Limb (tissue), 2 donors: ENCODE results near the gene ITGA2B.
"Not testable (repeated sequence)": the region's sequence is repeated elsewhere in the genome, so short reads cannot be mapped to it uniquely, and the experiment has no call there.

Experiments
- DNase-seq, 2 donors: peaks; one replicate each; pipeline ENCODE4 v3.0.0-alpha.2; 2016; ENCODE audit errors: extremely low spot score in 2 of 2

The ITGA2B gene

DNA sequence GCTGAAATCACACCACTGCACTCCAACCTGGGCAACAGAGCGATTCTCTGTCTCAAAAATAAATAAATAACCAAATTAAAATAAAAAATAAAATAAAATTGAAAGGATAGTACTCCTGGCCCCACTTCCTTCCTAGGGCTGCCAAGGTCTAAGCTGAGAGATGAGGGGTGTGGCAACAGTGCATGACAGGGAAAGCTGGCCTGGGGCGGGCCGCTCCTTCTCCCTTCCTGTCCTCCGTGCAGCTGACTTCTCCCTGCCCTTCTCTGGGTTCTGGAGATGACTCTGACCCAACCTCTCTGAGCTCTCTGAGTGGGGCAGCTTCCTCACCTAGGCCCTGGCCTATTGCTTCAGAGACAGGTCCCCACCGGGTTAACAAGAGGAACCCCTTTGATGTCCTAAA is 56.1 kb downstream of the ITGA2B start:
- DNase-seq: no peak

DNA sequence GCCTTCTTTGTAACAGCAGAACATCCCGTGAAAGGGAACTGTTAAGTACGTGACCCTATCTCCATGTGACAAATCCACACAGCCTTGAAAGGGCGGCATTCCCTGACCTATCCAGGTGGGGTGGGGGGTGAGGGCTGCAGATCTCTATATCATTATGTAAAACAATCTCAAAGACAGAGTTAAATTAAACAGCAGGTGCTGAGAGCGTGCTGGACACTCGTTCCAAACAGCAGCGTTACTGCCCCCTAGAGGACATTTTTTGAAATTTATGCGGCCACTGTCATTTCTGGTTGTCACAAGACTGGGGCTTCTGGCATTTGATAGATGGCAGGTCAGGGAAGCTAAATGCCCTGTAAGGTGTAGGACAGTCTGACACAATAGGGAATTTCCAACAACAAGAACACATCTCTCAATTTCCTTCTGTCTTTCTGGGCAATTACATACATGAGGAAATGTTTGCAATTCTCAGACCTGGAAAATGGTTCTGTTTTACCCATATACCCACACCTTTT is 58.1 kb downstream of the ITGA2B start:
- DNase-seq: peak; percentile 73 to 77

DNA sequence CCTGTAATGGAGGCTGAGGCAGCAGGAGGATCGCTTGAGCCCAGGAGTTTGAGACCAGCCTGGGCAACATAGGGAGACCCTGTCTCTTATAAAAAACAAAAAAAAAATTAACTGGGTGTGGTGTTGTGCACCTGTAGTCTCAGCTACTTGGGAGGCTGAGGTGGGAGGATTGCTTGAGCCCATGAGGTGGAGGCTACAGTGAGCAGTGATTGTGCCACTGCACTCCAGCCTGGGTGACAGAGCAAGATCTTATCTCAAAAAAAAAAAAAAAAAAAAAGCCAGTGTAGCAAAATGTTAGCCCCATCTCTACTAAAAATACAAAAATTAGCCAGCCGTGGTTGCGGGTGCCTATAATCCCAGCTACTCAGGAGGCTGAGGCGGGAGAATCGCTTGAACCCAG is 59.2 kb downstream of the ITGA2B start:
- DNase-seq: not testable (repeated sequence)

DNA sequence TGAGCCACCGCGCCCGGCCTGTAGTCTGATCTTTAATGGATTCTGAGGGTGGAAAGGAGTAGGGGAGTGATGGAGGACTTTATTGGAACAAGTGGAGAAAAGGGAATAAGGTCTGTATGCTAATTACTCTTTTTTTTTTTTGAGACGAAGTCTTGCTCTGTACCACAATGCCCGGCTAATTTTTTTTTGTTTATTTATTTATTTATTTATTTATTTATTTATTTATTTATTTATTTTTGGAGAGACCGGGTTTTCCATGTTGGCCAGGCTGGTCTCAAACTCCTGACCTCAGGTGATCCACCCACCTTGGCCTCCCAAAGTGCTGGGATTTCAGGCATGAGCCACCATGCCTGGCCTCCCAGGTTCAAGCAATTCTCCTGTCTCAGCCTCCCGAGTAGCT is 59.9 kb downstream of the ITGA2B start:
- not testable (repeated sequence) for DNase-seq

DNA sequence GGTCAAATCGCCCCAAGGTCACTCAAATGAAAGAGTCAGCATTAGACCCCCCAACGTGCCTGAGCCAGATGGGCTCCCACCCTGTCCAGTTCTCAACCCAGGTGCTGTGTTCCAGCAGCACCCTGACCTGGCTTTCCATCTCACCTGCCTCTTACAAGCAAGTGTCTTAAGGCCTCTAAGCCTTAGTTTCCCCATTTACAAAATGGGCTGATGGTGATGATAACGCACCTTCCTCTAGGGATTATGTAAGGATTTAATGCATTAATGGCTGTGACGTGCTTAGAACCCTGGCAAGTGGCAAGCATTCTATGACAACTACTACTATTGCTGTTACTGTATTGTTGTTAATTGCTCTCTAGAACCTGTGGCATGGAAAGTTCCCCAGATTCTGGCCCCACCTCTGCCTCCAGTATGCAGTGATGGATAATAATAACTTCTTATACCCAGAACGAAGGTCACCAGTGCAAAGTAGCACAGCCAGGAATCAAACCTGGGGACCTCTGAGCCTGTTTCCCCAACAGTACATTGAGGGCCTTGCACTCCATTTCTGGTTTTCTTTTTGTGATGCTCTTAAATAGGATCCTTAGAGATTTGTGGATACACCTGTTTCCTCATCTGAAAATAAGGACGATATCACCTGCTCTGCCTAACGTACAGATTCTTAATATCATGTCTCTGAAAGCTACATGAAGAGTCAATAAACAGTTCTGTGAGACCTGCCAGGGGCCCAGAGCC is 61.6 kb downstream of the ITGA2B start:
- no peak for DNase-seq

DNA sequence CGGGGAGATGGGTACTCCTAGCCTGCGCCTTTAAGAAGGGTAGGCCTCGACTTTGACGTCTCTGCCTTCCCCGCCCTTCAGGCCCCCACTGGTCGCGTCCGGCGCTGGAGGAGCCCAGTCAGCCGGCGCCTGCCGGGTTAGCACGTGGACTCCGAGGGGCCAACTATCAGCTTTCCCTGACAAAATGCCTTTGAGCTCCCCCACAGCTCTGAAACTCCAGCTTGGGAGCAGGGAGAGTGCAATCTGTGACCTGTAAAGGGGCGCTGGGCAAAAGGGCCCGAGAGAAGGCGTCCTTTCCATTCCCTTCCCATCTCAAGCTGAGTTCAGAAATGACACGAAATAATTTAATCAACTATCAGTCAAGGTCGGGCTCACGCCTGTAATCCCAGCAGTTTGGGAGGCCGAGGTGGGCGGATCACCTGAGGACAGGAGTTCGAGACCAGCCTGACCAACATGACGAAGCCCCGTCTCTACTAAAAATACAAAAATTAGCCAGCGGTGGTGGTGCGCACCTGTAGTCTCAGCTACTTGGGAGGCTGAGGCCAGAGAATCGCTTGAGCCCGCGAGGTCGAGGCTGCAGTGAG is 62.5 kb downstream of the ITGA2B start:
- DNase-seq: peak; percentile 95 to 97

DNA sequence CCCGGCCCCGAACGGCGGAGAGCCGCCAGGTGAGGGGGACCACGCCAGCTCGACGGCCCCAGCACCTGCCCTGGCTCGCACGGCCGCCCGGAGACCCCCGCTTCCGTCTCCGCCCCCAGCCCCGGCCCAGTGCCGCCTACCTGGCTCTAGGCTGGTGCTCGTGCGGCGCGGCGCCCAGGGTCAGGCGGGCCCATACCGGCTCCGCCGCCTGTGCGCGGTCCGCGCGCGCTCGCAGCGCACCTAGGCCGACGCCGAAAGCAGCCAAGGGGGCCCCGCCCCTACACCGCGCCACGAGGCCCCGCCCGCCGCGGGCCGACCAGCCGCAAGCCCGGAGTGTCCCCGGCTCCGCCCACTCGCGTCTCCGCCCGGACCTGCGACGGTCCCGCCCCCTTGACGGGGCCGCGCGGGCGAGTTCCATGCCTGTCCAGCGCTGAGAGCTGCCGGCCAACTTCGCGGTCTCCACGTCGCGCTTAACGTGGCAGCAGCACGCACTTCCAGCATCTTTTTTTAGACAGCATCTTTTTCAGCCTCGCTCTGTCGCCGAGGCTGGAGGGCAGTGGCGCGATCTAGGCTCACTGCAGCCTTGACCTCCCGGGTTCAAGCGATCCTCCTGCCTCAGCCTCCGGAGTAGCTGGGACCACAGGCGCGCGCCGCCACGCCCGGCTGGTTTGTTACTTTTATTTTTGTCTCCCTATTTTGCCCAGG is 64.7 kb downstream of the ITGA2B start, which contains the start of gene SLC25A39:
Gene SLC25A39, minus strand, starts transcription at position 253 of the 705 bp plus-strand sequence. CDS start 1,261 bp downstream, outside the sequence.
- peak; percentile 90 to 98 for DNase-seq

DNA sequence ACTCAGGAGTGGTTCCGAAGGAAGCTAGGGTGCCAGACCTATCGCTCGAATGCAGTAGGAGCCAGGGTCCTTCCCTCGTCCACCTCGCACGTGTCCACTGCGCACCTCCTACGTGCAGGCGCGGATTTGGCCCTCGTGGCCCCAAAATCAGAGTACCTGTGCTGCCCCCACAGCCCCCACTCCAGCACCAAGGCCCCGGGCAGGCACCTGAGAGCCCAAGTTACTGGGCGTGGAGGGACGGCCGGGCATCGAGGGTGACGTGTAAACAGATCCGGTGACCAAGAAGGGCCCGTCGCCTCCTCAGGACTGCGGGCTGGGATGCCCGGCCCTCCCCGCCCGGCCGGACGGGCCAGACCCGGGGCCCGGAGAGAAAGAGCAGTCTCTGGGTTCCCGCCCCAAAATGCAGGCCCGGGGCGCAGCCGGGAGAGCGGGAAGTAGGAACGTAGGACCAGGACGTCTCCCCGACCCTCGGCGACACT is 65.3 kb downstream of the ITGA2B start:
- no peak for DNase-seq

DNA sequence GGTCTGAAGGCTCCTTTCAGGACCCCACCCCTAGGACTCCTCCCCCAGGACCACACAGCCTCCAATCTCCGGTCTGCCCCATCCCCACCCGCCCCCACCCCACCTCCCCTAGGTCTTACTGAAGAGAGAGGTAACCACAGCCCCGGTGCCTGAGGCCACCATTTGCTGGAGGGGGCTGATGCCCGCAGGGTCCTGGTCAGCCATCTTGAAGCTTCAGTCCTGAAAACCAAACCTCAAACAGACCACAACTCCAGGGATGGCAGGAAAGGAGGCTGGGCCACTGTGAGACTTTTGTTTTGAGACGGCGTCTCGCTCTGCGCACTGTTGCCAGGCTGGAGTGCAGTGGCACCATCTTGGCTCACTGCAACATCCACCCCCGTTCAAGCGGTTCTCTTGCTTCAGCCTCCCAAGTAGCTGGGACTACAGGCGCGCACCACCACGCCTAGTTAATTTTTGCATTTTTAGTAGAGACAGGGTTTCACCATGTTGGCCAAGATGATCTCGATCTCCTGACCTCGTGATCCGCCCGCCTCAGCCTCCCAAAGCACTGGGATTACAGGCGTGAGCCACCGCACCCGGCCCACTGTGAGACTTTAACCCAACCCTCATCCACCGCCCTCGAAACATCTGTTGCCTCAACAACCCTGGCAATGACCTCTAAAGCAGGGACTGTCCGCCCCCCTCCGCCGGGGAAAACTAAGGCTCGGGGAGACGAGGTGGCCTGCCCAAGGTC is 65.9 kb downstream of the ITGA2B start:
- no peak for DNase-seq

DNA sequence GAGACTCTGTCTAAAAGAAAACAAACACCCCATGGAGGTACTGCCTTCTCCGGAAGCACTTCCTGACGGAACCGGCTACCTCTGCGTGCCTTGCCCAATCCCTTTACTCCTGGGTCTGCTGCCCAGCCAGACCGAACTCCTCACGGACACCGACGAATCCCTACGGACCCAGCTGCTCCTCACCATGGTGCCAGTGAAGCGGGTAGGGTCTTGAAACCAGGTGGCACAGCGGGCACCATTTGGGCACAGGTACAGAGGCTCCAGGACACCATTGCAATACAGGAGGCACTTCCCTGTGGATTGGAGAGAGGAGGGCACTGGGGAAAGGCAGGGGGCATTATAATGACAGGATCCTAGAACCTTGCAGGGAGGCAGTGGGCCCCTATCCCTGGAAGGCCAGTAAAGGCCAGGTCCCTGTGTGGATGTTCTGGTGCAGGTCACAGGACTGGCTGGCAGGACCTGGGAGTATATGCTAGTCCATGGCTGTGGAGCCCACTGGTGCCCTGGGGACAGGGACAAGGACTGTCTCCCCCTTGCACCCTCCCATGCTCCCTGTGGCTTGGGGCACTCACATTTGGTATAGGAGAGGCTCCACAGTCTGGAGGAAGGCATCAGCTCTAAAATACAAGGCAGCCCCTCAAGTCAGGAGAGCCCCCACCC is 67.1 kb downstream of the ITGA2B start:
- DNase-seq: no peak
